Mesenchymal stem cell (in vitro differentiated cells and primary cell): ENCODE data around the gene UTP11.
A peak's percentile ranks its signal among the peaks of the same experiment; 100 is the strongest.

ENCODE experiments used
- DNase-seq: peaks from one replicate; pipeline ENCODE4 v3.0.0-alpha.2; 2013
- H2AFZ ChIP-seq: one replicate; pipeline ENCODE4 v1.6.1; 2013; ENCODE audit warnings: low read depth, mild to moderate bottlenecking, control low read depth, inconsistent platforms, low read length, moderate library complexity
- H2AK5ac ChIP-seq: 2 replicates; pipeline ENCODE4 v1.6.1; 2013; ENCODE audit warnings: low read length, moderate library complexity, mild to moderate bottlenecking, inconsistent platforms; ENCODE audit not compliant: severe bottlenecking
- H2BK120ac ChIP-seq: one replicate; pipeline ENCODE4 v1.6.1; 2013; ENCODE audit warnings: low read depth, mild to moderate bottlenecking, inconsistent platforms, low read length, moderate library complexity
- H2BK12ac ChIP-seq, 2 experiments: one replicate each; pipeline ENCODE4 v1.6.1; 2013; ENCODE audit warnings: inconsistent platforms in 2 of 2, low read length in 2 of 2, mild to moderate bottlenecking in 2 of 2, moderate library complexity in 2 of 2, control low read depth in 1 of 2
- H2BK15ac ChIP-seq: one replicate; pipeline ENCODE4 v1.6.1; 2013; ENCODE audit warnings: mild to moderate bottlenecking, low read depth, inconsistent platforms; ENCODE audit not compliant: poor library complexity, severe bottlenecking
- H2BK5ac ChIP-seq: 2 replicates; pipeline ENCODE4 v1.6.1; 2013; ENCODE audit warnings: low read depth, mild to moderate bottlenecking, low read length, control low read depth, inconsistent platforms; ENCODE audit not compliant: poor library complexity, severe bottlenecking
- H3K14ac ChIP-seq, 2 experiments: one replicate each; pipeline ENCODE4 v1.6.1; 2013; ENCODE audit warnings: inconsistent platforms in 2 of 2, low read length in 2 of 2, control low read depth in 1 of 2, mild to moderate bottlenecking in 1 of 2, moderate library complexity in 1 of 2
- H3K18ac ChIP-seq, 2 experiments: one replicate each; pipeline ENCODE4 v1.6.1; 2013; ENCODE audit warnings: inconsistent platforms in 2 of 2, low read length in 2 of 2, control low read depth in 1 of 2, low read depth in 1 of 2, mild to moderate bottlenecking in 1 of 2
- H3K23ac ChIP-seq, 2 experiments: one replicate each; pipeline ENCODE4 v1.6.1; 2013; ENCODE audit warnings: inconsistent platforms in 2 of 2, low read length in 2 of 2, mild to moderate bottlenecking in 2 of 2, moderate library complexity in 2 of 2, control low read depth in 1 of 2
- H3K27ac ChIP-seq: 2 replicates; pipeline ENCODE4 v1.5.1; 2013; ENCODE audit warnings: mild to moderate bottlenecking, moderate library complexity, low read length, control low read depth, inconsistent platforms; ENCODE audit not compliant: poor library complexity, severe bottlenecking
- H3K27me3 ChIP-seq, 2 experiments: 2 replicates each; pipeline versions ENCODE4 v1.6.1 to v1.7.0; 2013; ENCODE audit warnings: low read length in 2 of 2, mild to moderate bottlenecking in 2 of 2, moderate library complexity in 2 of 2, control low read depth in 1 of 2, inconsistent platforms in 1 of 2; ENCODE audit not compliant: control insufficient read depth in 1 of 2, insufficient read depth in 1 of 2
- H3K36me3 ChIP-seq, 2 experiments: 2 replicates each; pipeline versions ENCODE4 v1.6.1 to v1.7.0; 2013; ENCODE audit warnings: low read length in 2 of 2, control low read depth in 1 of 2, inconsistent platforms in 1 of 2, low read depth in 1 of 2, mild to moderate bottlenecking in 1 of 2; ENCODE audit not compliant: insufficient read depth in 2 of 2, control insufficient read depth in 1 of 2
- H3K4ac ChIP-seq, 2 experiments: one replicate each; pipeline ENCODE4 v1.6.1; 2013; ENCODE audit warnings: inconsistent platforms in 2 of 2, low read length in 2 of 2, mild to moderate bottlenecking in 2 of 2, moderate library complexity in 2 of 2, control low read depth in 1 of 2, low read depth in 1 of 2
- H3K4me1 ChIP-seq: 2 replicates; pipeline ENCODE4 v1.6.1; 2013; ENCODE audit warnings: low read depth, low read length, control low read depth; ENCODE audit not compliant: control insufficient read depth, insufficient read depth
- H3K4me2 ChIP-seq: 2 replicates; pipeline ENCODE4 v1.6.1; 2013; ENCODE audit warnings: low read length, mild to moderate bottlenecking, inconsistent platforms; ENCODE audit not compliant: poor library complexity, severe bottlenecking
- H3K4me3 ChIP-seq, 2 experiments: 2 replicates each; pipeline versions ENCODE4 v1.5.1 to v1.7.0; 2013; ENCODE audit warnings: low read length in 2 of 2, mild to moderate bottlenecking in 2 of 2, control low read depth in 1 of 2, low read depth in 1 of 2; ENCODE audit not compliant: insufficient read depth in 1 of 2
- H3K79me1 ChIP-seq: replicated peaks from 2 replicates; pipeline ENCODE4 v1.6.1; 2013; ENCODE audit warnings: mild to moderate bottlenecking, control low read depth, low read length, inconsistent platforms; ENCODE audit not compliant: poor library complexity, severe bottlenecking
- H3K9ac ChIP-seq: 2 replicates; pipeline ENCODE4 v1.7.0; 2013; ENCODE audit warnings: mild to moderate bottlenecking, low read length, moderate library complexity
- H3K9me3 ChIP-seq: 2 replicates; pipeline ENCODE4 v1.7.0; 2013; ENCODE audit warnings: mild to moderate bottlenecking, low read length; ENCODE audit not compliant: control insufficient read depth
- H4K8ac ChIP-seq: one replicate; pipeline ENCODE4 v1.6.1; 2013; ENCODE audit warnings: inconsistent platforms, mild to moderate bottlenecking, low read length, moderate library complexity
- H4K91ac ChIP-seq: one replicate; pipeline ENCODE4 v1.6.1; 2013; ENCODE audit warnings: mild to moderate bottlenecking, low read length, inconsistent platforms
- WGBS: methylation state at CpG from one replicate; pipeline ENCODE4 v1.1.7; 2013; ENCODE audit warnings: mixed read lengths; 5-methylcytosine and 5-hydroxymethylcytosine counted together

UTP11 gene

GRCh38 chr1:37999430-38000232 lies 12.9 kb upstream of the UTP11 start:
- Histone ChIP-seq H3K4me2 (no peak overlapping the region), H3K79me1 (peaks cover 27% of the 10 kb centered on the region), H3K9ac (peak overlapping the region; percentile 85), H3K14ac (peak overlapping the region in 1 of 2 experiments; percentile 88), H3K4me3 (peak overlapping the region in 1 of 2 experiments; percentile 65), H2AK5ac (peak overlapping the region; percentile 95), H2BK15ac (peak overlapping the region; percentile 92), H3K23ac (peak overlapping the region in 1 of 2 experiments; percentile 91), H3K18ac (peak overlapping the region; percentile 96 to 98), H3K27ac (peak overlapping the region; percentile 84), H2AFZ (no peak overlapping the region), H3K9me3 (no peaks in the 10 kb centered on the region), H2BK5ac (peak overlapping the region; percentile 95), H2BK12ac (peak overlapping the region; percentile 98 to 99), H3K4ac (peak overlapping the region; percentile 99), H2BK120ac (peak overlapping the region; percentile 83), H3K27me3 (no peaks in the 10 kb centered on the region), H4K8ac (peak overlapping the region; percentile 86), H3K4me1 (peaks cover 58% of the 10 kb centered on the region), H4K91ac (peak overlapping the region; percentile 88), H3K36me3 (peaks cover 21 to 48% of the 10 kb centered on the region in 2 experiments)
- peak; percentile 90 for DNase-seq
- 2% methylated on average over 5 of the region's 9 CpGs for WGBS

DNA sequence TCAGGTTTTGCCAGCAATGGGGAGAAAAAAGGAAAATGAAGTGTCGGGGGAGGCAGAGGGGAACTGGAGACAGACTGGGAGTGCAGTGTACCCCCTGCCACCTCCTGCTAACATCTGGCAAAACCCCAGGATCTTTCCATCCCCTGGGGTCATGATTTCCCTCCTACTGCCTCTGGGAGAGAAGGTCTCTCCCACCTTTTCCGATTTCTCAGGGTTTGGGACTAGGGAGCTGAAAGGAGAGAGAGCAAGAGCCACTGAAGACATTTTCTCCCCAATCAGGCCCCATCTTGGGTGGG lies 12.4 kb upstream of the UTP11 start:
- Histone ChIP-seq H3K4me3 (peak overlapping the region in 1 of 2 experiments; percentile 65), H2BK5ac (peak overlapping the region; percentile 95), H2BK120ac (peak overlapping the region; percentile 83), H3K4me2 (peak overlapping the region; percentile 19), H3K4ac (peak overlapping the region; percentile 14 to 99), H3K27me3 (no peaks in the 10 kb centered on the region), H3K9ac (peak overlapping the region; percentile 85), H4K91ac (peak overlapping the region; percentile 70), H2BK12ac (peak overlapping the region; percentile 23 to 41), H3K27ac (peak overlapping the region; percentile 84), H3K18ac (peak overlapping the region; percentile 61 to 98), H4K8ac (peak overlapping the region; percentile 73), H2AFZ (no peak overlapping the region), H3K36me3 (peaks cover 21 to 43% of the 10 kb centered on the region in 2 experiments), H3K9me3 (no peaks in the 10 kb centered on the region), H2AK5ac (peak overlapping the region; percentile 95), H3K14ac (no peak overlapping the region), H3K23ac (peak overlapping the region in 1 of 2 experiments; percentile 0), H3K4me1 (peaks cover 57% of the 10 kb centered on the region), H3K79me1 (peaks cover 23% of the 10 kb centered on the region), H2BK15ac (peak overlapping the region; percentile 92)
- 14% methylated on average over 1 of the region's 2 CpGs for WGBS
- no peak for DNase-seq

DNA sequence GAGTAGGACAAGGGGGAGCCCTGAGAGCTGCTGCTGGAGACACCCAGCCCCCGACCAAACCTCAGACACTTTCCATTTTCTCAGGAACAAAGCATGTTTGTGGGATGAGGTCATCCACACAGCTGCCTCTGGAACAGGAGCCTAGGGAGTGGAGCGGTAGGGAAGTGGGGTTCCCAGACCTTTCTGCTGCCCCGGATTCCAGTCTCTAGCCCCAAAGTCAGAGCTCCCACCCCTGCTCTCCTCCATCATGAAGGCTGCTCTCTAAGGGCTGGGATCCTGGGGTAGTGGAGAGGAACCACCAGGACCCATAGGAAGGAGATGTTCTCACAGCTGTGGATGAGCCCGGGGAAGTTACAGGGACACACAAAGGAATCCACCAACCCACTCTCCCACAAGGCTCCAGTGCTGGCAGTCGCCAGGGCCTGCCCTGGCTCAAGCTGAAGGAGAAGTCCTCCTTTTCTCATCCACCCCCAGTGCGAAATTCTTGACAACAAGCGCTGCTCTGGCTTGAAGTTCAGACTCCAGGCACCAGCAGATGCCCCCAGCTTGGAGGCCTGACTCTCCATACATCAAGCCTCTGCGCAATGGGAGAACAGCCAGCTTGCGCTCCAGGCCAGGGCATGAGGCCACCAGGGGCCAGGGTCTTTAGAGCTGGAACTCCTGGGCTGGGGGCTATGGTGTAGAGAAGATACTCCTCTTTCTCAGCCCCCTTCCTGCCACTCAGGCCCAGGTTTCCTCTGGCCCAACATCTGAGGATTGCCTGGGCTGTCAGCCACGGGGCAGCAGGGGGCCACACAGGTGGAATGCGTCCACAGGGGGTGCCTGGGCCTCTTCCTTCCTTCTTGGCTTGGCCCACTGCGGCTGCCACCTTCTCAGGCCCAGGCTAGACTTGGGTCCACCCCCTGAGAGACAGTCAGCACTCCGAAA lies 11.7 kb upstream of the UTP11 start:
- H3K4me1 ChIP-seq = peaks cover 56% of the 10 kb centered on the region
- H3K27me3 ChIP-seq = no peaks in the 10 kb centered on the region
- H2BK15ac ChIP-seq = peak overlapping the region; percentile 92
- H2AFZ ChIP-seq = no peak overlapping the region
- H4K91ac ChIP-seq = peak overlapping the region; percentile 70
- peak overlapping the region; percentile 4 to 69 for H2BK12ac ChIP-seq
- H3K4me2 ChIP-seq = peak overlapping the region; percentile 19
- no peaks in the 10 kb centered on the region for H3K9me3 ChIP-seq
- peak overlapping the region in 1 of 2 experiments; percentile 65 for H3K4me3 ChIP-seq
- peaks cover 21% of the 10 kb centered on the region for H3K79me1 ChIP-seq
- H3K14ac ChIP-seq = peak overlapping the region in 1 of 2 experiments; percentile 23
- H3K4ac ChIP-seq = peak overlapping the region; percentile 71 to 99
- no peak overlapping the region for H3K23ac ChIP-seq
- peak overlapping the region; percentile 73 for H4K8ac ChIP-seq
- peaks cover 21 to 37% of the 10 kb centered on the region in 2 experiments for H3K36me3 ChIP-seq
- 29% methylated on average over 10 of the region's 13 CpGs for WGBS
- peak overlapping the region; percentile 95 for H2BK5ac ChIP-seq
- H3K27ac ChIP-seq = peak overlapping the region; percentile 84
- peak overlapping the region; percentile 61 to 98 for H3K18ac ChIP-seq
- peak overlapping the region; percentile 95 for H2AK5ac ChIP-seq
- DNase-seq = peak; percentile 89
- H2BK120ac ChIP-seq = peak overlapping the region; percentile 83
- peak overlapping the region; percentile 85 for H3K9ac ChIP-seq
